Suppressor macrophage treated with lipopolysaccharide for 1 hour (primary cell): Measurements from ENCODE around the gene FHL2.
"Not testable (repeated sequence)": the region's sequence is repeated elsewhere in the genome, so short reads cannot be mapped to it uniquely, and the experiment has no call there.

ENCODE experiments used
- DNase-seq, 3 donors: peaks; one replicate each; pipeline ENCODE4 v3.0.0-alpha.2; 2020 to 2022

The FHL2 gene, protein sequence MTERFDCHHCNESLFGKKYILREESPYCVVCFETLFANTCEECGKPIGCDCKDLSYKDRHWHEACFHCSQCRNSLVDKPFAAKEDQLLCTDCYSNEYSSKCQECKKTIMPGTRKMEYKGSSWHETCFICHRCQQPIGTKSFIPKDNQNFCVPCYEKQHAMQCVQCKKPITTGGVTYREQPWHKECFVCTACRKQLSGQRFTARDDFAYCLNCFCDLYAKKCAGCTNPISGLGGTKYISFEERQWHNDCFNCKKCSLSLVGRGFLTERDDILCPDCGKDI

DNA sequence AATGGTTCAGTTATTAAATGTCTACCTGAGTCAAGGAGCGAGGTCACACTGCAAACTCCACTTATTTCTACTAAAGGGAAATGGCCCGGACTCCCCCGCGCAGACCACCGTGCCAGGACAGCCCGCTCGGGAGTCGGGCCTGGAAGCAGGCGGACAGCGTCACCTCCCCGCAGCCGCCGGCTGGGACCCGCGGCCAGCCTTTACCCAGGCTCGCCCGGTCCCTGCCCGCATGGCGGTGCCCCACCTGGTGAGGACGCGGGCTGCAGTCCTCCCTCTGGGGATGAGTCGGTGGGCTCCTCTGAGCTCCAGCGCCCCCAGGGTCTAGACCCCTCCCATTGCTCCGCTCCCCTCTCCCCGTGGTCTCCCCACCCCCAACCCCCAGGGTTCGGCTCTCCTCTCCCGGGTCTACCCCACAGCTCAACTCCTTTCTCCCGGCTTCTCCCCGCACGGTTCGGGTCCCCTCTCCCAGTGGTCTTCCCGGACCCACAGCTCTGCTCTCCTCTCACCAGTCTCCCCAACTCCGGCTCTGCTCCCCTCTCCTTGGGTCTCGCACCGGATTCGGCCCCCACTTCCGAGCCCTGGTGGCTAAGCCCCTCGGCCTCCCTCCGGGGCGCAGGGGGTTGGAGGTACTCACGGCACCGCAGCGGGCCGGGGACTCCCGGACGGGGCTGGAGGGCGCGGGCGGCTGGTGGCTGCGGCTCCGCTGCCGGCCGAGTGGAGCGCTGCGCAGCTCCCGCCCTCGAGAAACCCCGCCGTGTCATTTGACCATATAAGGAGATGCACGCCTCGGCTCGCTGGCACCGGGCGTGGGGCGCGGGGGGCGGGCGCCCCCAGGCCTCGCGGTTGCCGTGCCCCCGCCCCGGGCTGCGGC, at the start of gene FHL2:
Gene FHL2 (minus strand): TSS at position 716 of the 871 bp plus-strand sequence. CDS start 12,535 bp downstream, outside the sequence.
- DNase-seq, result peak; percentile 73 to 88 (median 82)

DNA sequence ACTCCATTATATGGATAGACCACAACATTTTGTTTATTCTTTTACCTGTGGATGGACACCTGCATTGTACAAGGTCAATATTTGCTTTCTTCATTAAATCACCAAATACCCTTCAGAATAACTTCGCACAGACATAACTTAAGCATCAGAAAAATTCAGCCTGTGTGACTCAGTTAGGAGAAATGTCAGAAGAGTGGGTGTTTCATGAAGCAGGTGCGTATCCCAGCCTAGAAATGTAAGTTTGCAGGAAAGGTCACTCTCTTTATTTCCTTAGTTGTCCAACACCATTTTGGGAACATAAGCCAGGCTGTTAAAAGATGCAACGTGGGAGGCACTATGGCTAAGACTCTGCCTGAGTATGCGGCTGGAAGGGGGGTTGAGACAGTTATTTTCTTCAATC, 48.6 kb upstream of the FHL2 start:
- no peak for DNase-seq

DNA sequence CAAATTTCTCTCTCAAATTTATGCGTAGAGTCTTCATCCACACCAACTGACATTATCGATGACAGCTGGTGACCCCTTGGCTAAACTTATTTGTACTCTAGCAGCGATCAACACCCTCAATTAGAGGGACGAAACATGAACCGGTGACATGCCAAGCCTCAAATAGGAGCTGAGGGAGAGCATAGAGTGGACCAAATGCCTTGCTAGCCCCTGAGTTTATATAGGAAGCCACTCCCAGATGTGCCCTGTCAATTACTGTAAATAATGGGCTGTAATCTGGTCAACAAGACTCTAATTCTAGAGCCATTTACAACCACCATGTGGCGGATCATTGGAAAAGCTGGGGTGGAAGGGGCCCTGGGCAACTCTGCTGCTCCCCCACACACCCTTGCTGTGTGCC, 47.6 kb upstream of the FHL2 start:
- DNase-seq, result no peak

DNA sequence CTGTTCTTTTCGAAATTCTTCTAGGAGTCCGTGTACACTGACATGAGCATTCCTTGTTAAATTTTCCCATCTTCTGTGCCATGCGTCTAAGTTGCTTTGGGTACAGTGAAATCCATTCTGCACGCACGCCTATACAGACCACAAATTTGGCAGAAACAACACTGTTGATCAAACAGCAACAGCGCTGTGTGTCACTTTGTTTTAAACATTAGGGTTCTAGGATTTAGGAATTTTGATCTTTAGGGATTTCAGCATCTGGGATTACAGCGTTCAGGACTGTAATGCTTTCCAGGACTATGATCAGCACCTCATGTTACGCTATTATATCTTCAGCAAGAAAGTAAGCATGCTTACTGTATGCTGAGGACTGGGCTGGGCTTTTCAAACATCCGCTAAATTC, 47.1 kb upstream of the FHL2 start:
- no peak for DNase-seq

DNA sequence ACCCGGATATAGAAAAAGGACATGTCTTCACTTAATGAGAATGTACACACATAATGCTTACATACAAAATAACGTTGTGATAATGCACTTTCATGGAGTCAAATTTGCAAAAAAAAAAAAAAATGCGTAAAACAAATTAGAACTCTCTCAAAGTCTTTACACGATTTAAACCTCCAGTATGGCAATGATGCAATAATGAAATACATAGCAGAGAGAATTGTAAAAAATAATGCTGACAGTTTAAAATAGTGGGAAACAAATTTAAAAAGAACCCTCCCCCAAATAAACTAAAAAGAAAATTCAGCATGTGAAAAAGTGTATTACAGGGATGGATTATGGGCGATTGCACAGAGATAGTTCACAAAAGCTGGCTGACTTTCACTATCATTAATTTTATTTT, 46.6 kb upstream of the FHL2 start:
- DNase-seq, result no peak

DNA sequence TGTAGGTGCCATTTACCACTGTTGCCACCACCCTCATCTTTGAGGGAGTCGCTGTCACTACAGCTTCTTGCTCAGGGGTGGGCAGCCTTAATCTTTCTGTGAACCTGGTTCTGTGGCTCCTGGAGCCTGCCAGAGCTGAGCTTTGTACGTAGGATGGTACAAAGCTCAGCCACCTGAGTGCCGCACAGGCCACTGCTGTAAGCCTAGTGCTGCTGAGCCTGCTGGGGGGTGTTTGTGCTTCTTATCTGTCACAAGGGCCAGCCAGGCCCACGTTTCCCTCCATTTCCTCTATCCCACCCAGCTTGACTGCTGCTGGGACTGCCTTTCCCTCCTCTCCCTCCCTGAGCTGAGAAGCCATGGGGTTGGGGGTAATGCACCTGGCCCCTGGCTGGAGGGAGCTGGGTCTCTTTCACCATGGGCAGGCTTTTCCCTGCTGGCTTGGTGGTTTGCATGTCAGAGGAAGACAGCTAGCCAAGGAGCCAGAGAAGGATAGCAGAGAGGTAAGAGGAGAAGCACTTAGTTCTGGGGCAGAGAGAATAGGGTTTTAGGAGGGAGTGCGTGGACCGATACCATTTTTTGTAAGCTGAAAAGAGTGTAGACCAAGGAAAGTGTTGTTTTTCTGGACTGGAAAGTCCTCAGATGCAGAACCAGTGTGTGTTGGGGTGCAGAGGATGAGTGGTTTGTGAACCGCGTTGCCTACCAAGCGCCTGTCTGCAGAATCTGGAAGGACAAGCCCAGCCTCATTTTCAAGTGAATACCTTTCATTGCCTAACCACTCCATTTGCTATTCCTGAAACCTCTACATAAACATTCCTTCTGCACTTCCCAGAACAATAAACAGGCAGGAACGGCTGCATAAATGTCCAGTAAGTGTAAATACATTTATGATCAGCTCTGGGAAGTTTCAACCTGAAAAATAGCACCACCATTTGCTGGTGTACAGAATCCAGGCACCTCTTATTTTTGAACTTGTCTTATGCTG, 45.1 kb upstream of the FHL2 start:
- DNase-seq, result no peak

DNA sequence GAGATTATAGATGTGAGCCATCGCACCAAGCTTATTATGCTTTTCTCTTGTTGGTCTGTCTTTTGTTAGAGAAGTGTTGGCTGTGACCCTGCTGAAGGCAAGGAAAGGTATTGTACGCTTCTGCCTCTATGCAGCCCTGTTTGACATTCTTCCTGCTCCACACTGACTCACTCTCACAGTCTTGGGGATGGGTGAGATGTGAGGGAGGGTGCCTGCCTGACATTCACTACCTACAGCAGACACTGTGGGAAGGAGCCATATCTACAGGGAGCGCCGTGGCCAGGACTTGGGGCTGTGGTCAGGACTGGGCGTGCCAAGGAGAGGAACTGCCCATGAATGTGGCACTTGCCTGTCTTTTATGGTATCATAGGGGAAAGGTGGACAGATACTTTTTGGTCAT, 43.9 kb upstream of the FHL2 start:
- no peak for DNase-seq

DNA sequence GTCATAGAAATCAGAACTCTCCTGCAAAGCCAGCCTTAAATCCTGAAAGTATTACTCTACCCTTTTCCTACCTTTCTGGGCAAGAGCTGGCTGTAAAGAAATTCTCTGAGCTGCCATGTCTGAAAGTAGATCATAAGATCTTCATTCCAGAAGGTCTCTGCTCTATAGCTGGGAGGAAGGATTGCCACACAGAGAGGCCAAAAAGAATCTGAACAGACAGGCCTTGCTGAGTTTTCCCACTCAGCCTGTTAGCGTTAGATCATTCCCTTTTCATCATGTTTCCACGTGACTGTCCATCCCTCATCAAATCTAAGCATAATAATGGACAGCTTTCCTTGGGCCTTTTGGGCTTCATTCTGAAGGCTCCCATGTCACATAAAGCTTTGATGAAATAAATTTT, 43.2 kb upstream of the FHL2 start:
- DNase-seq, result no peak

DNA sequence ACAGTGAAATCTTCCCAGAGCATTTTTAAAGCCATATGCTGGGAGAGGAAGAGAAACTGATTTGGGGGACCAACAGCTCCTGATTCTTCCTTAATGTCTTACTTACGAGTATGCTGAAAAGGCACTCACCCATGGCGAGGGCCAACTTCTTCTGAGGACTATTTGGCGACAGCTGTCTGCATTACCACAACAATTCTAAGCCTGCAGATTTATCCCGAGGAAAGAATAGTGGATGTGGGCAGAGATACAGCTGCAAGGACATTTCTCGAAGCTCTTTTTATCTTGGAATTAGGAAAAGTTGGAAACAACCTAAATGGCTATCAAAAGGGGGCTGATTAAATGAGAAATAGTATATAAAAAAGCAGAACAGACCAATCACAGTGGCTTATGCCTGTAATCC, 40.3 kb upstream of the FHL2 start:
- no peak for DNase-seq

DNA sequence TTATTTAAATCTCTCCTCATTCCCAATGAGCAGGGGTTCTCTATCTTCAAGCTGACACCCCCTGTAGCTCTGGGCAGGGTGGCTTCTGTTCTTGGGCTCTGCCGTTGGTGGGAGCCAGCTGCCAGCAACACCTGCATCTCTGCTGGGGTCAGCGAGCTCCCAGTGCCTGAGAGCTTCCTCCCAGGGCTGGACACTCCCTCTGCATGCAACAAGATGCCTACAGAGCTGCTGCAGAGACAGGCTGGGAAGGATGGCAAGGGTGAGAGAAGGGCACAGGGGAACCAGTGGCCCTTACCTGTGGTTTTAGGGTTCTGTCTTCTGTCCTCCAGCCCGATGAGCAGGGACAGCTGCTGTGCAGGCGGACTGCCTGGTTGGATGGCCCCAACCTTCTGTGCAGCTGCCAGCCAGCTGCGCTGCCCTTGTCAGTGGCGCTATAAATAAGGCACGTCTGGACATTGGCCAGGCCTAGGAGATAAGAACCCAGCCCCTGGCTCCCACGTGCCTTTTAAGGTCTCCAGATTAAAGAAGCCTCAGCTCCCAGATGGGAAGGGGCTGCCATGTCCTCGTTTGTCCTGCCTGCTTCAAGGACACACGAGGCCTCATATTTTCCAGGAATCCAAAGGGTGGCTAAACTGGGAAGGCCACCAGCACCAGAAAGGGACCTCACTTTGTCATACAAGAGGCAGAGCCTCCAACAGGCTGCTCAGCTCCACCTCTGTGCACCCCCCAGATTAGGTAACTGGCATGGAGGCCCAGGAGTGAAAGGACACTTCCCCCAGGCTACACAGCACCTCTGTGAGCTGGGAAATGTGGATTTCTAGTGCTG, 39.5 kb upstream of the FHL2 start:
- DNase-seq, result no peak

DNA sequence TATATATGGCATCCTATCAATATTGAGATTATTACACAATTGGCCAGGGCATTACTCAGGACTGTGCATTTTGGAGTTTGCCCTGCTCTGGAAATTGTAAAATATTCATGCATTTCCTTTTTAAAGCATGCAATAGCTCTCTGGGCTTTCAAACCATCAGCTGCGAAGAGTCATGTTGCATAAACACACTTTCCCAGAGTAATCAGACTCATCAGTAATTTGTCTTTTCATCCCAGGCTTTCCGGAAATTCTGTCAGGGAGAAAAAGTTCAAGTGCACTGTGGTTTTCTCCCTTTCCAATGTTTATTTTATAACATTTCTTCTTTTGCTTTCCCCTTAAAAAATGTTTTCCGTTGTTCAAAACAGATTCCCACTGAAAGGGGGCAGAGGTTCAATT, 38.9 kb upstream of the FHL2 start:
- no peak for DNase-seq

DNA sequence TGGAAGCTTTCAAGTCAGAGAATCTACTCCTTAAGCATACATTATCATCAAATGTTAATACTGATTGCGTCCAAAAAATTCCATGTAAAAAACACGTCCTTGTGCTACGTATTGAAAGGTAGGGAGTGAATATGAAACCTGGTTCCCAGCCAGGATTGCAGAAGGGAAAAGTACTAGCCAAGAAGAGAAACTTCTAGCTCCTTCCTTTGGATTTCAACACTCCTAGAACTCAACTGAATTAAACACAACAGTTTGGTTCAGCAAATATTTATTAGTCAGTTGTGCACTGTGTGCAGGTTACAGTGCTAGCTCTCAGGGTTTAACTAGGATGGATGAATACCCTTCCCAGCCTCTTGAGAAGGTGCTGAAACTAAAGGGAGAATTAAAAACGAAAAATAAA, 33.9 kb upstream of the FHL2 start:
- no peak for DNase-seq

DNA sequence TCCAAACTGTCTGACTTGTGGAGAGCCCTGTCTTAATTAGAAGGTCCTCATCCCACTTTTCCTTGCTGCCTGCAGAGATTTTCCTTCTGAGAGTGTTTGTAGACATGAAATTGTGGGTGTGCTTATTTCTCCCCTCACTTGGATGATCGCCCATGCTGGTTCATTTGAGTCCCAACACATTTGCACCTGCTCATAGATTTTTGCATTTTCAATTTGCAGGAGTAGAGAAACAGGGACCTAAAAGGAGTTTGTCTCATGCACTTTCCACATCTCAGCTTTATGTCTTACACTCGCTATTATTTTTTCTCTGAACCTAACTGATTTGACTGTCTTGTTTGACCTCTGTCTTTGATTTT, 33.2 kb upstream of the FHL2 start:
- no peak for DNase-seq

DNA sequence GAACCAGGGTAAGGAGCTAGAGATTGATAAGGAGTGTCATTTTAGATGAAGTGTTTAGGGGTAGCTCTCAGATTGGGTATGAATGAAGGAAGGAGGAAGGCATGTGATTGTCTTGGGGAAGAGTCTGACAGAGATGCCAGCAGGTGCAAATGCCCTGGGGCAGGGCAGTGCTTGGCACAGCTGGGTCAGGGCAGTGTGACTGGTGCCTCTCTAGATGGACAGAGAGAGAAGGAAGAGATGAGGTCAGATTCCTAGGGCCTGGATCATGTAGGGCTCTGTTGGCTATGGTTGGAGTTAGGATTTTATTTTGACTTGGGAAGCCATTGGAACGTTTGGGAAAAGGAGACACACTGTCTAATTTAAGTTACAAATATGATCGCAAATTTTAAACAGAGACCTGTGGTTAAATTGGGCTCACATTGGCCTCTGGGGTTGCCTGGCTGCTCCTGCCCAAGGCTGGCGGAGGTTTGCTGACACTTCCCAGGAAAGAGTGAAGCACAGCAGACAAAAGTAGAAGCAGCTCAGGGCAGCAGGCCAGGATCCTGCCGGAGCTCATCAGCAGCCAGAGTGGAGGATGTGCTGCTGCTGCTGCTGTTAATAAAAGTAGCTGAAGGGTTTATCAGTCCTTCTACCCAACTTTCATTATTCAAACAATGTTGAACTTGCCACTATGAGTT, 32.7 kb upstream of the FHL2 start:
- DNase-seq, result no peak

DNA sequence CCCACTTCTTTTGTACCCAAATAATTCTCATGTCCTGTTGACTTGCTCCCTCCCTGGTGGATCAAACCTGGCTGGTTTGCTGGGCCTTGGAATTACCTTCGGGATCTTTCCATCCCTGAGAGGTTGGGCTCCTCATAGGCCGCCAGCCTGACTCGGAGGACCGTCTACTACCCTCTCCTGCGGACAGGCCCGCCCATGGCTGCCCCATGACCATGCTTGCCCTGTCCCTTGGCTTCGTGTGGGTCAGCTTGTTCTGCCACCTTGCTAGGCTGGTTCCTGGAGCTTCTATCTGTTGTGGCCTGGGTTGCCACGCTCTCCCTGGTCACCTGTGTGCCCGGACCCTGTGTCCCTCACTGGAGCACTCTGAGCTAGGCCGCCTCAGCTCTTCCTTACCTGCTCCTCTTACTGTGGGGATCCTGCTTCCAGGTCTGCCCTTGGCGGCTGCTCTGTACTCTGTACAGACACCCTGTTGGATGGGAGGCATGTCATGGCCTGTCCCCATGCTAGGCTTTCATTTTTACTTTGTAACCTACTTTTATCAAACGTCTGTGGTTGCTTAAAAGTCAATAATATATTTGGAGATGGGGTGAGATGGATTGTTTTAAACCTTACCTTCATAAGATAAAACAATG, 29.7 kb upstream of the FHL2 start:
- DNase-seq, result no peak

DNA sequence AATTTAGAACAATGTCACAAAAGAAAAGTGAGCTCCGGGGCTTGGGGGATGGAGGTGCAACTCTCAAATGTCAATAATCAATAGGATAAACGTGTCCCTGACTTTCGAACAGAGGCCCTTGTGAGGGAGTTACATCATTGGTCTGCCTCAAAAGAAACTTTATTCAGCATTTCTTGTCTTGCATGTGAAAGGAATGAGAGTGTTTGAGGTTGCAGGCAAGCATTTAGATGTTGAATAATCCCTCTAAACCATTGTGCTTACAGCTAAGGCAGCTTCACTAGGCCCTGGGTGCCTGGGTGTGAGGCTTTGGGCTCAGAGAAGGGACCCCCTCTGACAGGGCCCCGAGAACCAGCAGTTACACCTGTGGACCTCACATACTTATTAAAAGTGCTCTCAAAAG, 28.6 kb upstream of the FHL2 start:
- DNase-seq, result no peak

DNA sequence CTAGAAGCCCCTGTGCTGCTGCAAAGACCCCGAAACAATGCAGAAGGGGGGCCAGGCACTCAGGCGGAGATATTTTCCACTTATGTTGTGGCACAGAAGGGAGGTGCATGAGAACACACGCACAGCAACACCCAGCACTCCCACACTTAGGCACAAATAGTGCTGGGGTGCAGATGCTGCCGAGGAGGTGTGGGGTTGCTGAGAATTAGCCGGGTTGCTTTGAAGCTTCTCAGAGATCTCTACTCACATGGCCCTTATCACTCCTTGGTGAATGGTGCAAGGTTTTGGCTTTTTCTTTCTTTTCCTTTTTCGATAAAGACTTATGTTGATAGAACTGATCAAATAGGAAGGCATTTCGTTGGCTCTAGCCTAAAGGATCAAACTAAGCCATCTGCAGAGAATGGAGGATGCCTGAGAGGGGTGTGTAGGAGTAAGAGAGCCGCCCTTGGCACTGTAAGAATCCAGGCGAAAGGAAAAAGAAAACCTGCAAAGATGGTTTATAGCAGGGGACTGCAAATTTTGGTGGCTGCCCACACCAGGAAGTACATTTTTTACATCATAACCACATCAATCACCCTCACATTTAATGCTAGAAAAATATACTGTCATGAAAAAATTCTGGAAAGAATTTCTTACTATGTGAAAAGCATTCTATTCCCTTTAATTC, 27.9 kb upstream of the FHL2 start:
- DNase-seq, result no peak

DNA sequence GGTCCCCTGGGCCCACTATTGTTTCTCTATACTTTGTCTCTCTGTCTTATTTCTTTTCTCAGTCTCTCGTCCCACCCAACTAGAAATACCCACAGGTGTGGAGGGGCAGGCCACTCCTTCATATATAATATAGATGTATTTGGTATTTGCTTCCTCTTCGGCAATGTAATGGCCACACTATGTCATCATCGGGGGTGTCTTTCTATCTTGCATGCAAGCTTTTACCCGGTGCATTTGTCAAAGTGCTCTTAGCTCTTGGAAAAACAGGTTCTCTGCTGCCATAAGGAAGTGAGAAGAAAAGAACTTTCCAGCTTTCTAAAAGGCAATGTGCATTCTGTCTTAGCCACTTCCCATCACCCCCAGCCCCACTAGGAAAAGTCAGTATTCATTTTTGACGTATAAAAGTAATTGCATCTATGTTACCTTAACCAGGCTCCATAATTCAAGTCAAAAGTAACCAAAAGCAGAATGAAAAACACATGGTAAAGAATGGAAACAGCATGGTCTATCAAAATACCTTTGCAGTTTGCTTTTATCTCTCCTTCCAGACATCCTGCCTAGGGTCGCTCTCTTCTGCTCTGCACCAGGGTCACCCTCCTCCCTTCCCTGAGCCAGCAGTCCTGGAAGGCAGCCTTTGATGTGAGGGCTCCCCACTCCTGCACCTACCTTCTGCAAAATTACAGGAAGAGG, 27.2 kb upstream of the FHL2 start:
- no peak for DNase-seq

DNA sequence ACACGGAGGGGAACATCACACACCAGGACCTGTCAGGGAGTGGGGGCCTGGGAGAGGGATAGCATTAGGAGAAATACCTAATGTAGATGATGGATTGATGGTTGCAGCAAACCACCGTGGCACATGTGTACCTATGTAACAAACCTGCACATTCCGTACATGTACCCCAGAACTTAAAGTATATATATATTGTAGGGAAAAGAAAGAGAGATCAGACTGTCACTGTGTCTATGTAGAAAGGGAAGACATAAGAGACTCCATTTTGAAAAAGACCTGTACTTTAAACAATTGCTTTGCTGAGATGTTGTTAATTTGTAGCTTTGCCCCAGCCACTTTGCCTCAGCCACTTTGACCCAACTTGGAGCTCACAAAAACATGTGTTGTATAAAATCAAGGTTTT, 26.0 kb upstream of the FHL2 start:
- DNase-seq, result not testable (repeated sequence)

DNA sequence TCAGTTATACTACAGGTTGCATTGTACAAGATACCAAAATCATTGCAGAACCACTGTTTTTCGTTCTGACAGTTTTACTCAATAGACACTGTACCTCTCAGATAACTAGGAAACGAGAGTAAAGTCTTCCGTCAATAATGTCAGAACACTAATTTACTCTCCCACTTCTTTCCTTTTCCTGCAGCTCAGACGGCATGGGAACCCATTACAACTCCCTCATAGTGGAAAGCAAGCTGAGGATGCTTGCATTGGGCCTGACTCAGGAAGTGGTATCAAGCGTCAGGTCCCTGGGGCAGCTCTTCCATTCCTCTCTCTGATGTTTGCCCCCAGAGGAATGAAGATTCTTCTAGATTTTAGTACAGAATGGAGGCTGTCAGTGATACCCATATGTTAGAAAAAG, 23.9 kb upstream of the FHL2 start:
- DNase-seq, result no peak
